Ramos (cell line): Measurements from ENCODE around the gene MMEL1.
"Not testable (repeated sequence)": the region's sequence is repeated elsewhere in the genome, so short reads cannot be mapped to it uniquely, and the experiment has no call there.

ENCODE experiments used
- in situ Hi-C: fragments of 300-500 bp; cut with MboI; formaldehyde crosslinking; loops from one replicate; pipeline ENCODE4 v1.14.3; 2022; ENCODE audit warnings: low sequenced_read_pairs; ENCODE audit not compliant: unreplicated experiment

The MMEL1 gene

GRCh38 chr1:2632561-2633361 lies at the start of gene MMEL1:
Gene MMEL1 (minus strand): TSS chr1:2633016. CDS start chr1:2629484, 3,532 bp downstream.
- in situ Hi-C loops = no loop called here

GRCh38 chr1:2676726-2677125 lies 43.9 kb upstream of the MMEL1 start:
- in situ Hi-C loops = not testable (repeated sequence)

GRCh38 chr1:2671656-2672055 lies 38.8 kb upstream of the MMEL1 start:
- in situ Hi-C loops = loop anchor here (25.0 kb wide), 1 partner anchor 141 kb away; the partner anchor contains the start of gene TTC34

GRCh38 chr1:2659806-2660205 lies 27.0 kb upstream of the MMEL1 start:
- in situ Hi-C loops = loop anchor here (25.0 kb wide), 1 partner anchor 152 kb away; the partner anchor contains the start of gene TTC34

GRCh38 chr1:2657909-2658308 lies 25.1 kb upstream of the MMEL1 start:
- in situ Hi-C loops = loop anchor here (25.0 kb wide), 1 partner anchor 154 kb away; the partner anchor contains the start of gene TTC34

- in situ Hi-C loops = loop anchor here (25.0 kb wide), 1 partner anchor 155 kb away; the partner anchor contains the start of gene TTC34
These were observed 24.3 kb upstream of the MMEL1 start for GRCh38 chr1:2657124-2657523.

DNA sequence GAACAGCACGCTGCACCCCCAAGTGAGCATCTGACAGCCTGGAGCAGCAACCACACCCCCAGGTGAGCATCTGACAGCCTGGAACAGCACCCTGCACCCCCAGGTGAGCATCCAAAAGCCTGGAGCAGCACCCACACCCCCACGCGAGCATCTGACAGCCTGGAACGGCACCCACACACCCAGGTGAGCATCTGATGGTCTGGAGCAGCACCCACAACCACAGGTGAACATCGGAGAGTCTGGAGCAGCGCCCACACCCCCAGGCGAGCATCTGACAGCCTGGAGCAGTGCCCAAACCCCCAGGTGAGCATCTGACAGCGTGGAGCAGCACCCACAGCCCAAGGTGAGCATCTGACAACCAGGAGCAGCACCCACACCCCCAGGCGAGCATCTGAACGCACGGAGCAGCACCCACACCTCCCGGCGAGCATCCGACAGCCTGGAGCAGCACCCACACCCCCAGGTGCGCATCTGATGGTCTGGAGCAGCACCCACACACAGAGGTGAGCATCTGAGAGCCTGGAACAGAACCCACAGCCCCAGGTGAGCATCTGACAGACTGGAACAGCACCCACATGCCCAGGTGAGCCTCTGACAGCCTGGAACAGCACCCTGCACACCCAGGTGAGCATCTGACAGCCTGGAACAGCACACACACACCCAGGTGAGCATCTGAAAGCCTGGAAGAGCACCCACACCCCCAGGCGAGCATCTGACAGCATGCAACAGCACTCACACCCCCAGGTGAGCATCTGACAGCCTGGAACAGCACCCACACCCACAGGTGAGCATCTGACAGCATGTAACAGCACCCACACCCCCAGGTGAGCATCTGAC lies 23.0 kb upstream of the MMEL1 start:
- in situ Hi-C loops = loop anchor here (25.0 kb wide), 1 partner anchor 156 kb away; the partner anchor contains the start of gene TTC34

GRCh38 chr1:2654443-2654948 lies 21.7 kb upstream of the MMEL1 start:
- in situ Hi-C loops = loop anchor here (25.0 kb wide), 1 partner anchor 158 kb away; the partner anchor contains the start of gene TTC34

- in situ Hi-C loops = loop anchor here (25.0 kb wide), 1 partner anchor 158 kb away; the partner anchor contains the start of gene TTC34
These were observed 21.1 kb upstream of the MMEL1 start for GRCh38 chr1:2653741-2654442.

DNA sequence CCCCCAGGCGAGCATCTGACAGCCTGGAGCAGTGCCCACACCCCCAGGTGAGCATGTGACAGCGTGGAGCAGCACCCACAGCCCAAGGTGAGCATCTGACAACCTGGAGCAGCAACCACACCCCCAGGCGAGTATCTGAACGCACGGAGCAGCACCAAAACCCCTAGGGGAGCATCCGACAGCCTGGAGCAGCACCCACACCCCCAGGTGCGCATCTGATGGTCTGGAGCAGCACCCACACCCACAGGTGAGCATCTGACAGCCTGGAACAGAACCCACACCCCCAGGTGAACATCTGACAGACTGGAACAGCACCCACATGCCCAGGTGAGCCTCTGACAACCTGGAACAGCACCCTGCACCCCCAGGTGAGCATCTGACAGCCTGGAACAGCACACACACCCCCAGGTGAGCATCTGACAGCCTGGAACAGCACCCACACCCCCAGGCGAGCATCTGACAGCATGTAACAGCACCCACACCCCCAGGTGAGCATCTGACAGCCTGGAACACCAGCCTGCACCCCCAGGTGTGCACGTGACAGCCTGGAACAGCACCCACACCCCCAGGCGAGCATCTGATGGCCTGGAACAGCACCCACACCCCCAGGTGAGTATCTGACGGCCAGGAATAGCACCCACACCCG lies 20.2 kb upstream of the MMEL1 start:
- in situ Hi-C loops = loop anchor here (25.0 kb wide), 1 partner anchor 159 kb away; the partner anchor contains the start of gene TTC34

DNA sequence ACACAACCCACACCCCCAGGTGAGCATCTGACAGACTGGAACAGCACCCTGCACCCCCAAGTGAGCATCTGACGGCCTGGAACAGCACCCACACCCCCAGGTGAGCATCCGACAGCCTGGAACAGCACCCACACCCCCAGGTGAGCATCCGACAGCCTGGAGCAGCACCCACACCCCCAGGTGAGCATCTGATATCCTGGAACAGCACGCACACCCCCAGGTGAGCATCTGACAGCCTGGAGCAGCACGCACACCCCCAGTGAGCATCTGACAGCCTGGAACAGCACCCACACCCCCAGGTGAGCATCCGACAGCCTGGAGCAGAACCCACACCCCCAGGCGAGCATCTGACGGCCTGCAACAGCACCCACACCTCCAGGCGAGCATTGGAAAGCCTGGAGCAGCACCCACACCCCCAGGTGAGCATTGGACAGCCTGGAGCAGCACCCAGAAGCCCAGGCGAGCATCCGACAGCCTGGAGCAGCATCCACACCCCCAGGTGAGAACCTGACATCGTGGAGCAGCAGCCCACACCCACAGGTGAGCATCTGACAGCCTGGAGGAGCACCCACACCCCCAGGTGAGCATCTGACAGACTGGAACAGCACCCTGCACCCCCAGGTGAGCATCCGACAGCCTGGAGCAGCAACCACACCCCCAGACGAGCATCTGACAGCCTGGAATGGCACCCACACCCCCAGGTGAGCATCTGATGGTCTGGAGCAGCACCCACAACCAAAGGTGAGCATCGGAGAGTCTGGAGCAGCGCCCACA lies 19.5 kb upstream of the MMEL1 start:
- in situ Hi-C loops = loop anchor here (25.0 kb wide), 1 partner anchor 160 kb away; the partner anchor contains the start of gene TTC34

GRCh38 chr1:2650967-2651645 lies 18.3 kb upstream of the MMEL1 start:
- in situ Hi-C loops = loop anchor here (25.0 kb wide), 1 partner anchor 161 kb away; the partner anchor contains the start of gene TTC34

- in situ Hi-C loops = no loop called here
These were observed 14.0 kb upstream of the MMEL1 start for GRCh38 chr1:2646837-2647236.

DNA sequence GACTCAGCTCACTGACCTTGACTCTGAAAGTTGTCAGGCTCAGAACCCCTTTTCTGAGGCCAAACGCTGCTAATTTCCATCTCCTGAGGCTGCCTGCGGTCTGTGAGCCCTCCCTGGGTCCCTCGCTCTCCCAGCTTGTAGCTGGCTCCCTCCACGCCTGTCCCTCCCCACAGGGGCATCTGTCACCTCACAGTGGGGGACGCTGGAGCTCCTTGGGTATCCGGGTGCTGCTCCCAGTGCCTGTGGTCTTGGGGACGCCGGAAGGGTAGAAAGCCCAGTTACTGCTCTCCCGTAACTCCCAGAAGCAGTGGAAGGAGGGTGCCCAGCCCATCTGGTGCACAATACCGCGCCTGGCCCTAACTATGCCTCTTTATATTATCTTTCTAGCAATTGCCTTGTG lies 13.0 kb upstream of the MMEL1 start:
- in situ Hi-C loops = no loop called here

DNA sequence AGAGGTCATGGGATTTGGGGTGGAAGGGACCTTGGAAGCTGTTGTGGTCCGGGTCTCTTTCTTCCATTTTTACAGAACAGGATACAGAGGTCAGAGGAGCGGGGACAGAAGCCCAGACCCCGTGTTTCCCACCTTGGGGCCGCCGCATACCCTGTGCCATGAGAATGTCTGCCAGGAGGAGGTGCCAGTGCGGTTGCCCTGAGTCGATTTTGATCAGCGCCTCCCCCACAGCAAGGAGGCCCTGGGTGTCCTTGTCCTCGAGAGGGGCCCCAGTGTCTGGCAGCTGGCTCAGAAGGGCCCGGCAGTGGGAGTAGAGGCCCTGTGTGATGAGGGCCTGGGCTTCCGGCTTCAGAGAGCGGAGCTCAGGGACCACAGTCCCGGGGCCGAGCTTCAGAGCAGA lies 12.3 kb upstream of the MMEL1 start:
- in situ Hi-C loops = no loop called here

GRCh38 chr1:2644591-2645101 lies 11.8 kb upstream of the MMEL1 start:
- in situ Hi-C loops = no loop called here

DNA sequence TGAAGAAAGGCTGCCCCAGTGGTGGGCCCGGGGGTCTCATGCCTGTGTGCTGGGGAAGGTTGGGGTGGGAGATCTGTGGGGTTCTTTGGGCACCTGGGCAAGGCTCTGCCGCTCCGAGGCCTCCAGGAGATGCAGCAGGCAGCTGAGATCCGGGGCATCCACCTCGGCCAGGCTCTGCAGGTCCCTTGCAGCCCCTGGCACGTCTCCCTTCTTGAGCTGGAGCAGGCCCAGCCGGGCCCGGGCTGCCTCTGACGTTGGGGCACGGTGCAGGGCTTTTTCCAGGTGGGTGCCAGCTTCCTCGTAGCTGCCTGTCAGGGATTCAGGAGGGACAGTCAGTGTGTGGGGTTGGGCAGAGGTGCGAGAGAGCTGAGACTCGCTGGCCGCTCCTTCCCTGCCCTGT lies 11.4 kb upstream of the MMEL1 start:
- in situ Hi-C loops = no loop called here
